Nephron (organoid): Measurements from ENCODE around the gene PROCR.
"Not testable (repeated sequence)": the region's sequence is repeated elsewhere in the genome, so short reads cannot be mapped to it uniquely, and the experiment has no call there.

Experiments
- H3K27ac Mint-ChIP-seq, 3 experiments: 2 replicates each; pipeline ENCODE4 v1.8.0; 2020; ENCODE audit warnings: mixed read lengths in 3 of 3, mild to moderate bottlenecking in 2 of 3, moderate library complexity in 1 of 3
- H3K27me3 Mint-ChIP-seq: 2 replicates; pipeline ENCODE4 v1.8.0; 2021; ENCODE audit warnings: low read depth, mild to moderate bottlenecking, moderate library complexity, mixed read lengths
- H3K36me3 Mint-ChIP-seq: 2 replicates; pipeline ENCODE4 v1.8.0; 2020; ENCODE audit warnings: low read depth, mixed read lengths
- H3K4me1 Mint-ChIP-seq: 2 replicates; pipeline ENCODE4 v1.8.0; 2020; ENCODE audit warnings: mixed read lengths
- H3K4me3 Mint-ChIP-seq, 3 experiments: 2 replicates each; pipeline ENCODE4 v1.8.0; 2020; ENCODE audit warnings: mild to moderate bottlenecking in 3 of 3, mixed read lengths in 3 of 3, moderate library complexity in 2 of 3
- H3K9me3 Mint-ChIP-seq: 2 replicates; pipeline ENCODE4 v1.8.0; 2020; ENCODE audit warnings: mixed read lengths
- TF ChIP-seq, protein P1 (sequence below), 3 experiments: fragments of 200-600 bp; sonication (generic); IDR thresholded peaks; one replicate each; pipeline ENCODE4 v1.5.0; 2021; ENCODE audit warnings: antibody characterized with exemption in 3 of 3; ENCODE audit not compliant: unreplicated experiment in 3 of 3

Gene PROCR

DNA sequence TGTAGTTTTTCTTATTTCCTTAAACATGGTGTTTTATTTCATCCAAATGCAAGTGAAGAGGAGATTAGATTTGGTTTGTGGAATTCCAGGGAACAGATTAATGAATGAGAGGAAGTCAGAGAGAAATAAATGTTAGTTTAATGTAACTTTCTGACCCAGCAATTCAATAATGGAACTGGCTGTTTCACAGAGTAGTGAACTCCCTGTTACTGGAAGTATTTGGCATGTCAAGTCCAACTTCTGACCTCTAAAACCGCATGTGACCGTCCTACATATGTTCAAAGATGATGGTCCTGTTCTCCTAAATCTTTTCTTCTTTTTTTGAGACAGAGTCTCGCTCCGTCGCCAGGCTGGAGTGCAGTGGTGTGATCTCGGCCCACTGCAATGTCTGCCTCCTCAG is 18.7 kb downstream of the PROCR start:
- TF ChIP-seq, protein P1, sequence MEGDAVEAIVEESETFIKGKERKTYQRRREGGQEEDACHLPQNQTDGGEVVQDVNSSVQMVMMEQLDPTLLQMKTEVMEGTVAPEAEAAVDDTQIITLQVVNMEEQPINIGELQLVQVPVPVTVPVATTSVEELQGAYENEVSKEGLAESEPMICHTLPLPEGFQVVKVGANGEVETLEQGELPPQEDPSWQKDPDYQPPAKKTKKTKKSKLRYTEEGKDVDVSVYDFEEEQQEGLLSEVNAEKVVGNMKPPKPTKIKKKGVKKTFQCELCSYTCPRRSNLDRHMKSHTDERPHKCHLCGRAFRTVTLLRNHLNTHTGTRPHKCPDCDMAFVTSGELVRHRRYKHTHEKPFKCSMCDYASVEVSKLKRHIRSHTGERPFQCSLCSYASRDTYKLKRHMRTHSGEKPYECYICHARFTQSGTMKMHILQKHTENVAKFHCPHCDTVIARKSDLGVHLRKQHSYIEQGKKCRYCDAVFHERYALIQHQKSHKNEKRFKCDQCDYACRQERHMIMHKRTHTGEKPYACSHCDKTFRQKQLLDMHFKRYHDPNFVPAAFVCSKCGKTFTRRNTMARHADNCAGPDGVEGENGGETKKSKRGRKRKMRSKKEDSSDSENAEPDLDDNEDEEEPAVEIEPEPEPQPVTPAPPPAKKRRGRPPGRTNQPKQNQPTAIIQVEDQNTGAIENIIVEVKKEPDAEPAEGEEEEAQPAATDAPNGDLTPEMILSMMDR (IDR thresholded peaks at IDR 0.05; ENCODE audit: unreplicated experiment in 3 of 3), result no peak
- Mint-ChIP-seq H3K9me3 (peaks cover 13% of the 10 kb centered on the region), H3K4me3 (no peak overlapping the region), H3K27ac (no peak overlapping the region), H3K27me3 (no peaks in the 10 kb centered on the region), H3K36me3 (peaks cover 14% of the 10 kb centered on the region), H3K4me1 (no peaks in the 10 kb centered on the region)

DNA sequence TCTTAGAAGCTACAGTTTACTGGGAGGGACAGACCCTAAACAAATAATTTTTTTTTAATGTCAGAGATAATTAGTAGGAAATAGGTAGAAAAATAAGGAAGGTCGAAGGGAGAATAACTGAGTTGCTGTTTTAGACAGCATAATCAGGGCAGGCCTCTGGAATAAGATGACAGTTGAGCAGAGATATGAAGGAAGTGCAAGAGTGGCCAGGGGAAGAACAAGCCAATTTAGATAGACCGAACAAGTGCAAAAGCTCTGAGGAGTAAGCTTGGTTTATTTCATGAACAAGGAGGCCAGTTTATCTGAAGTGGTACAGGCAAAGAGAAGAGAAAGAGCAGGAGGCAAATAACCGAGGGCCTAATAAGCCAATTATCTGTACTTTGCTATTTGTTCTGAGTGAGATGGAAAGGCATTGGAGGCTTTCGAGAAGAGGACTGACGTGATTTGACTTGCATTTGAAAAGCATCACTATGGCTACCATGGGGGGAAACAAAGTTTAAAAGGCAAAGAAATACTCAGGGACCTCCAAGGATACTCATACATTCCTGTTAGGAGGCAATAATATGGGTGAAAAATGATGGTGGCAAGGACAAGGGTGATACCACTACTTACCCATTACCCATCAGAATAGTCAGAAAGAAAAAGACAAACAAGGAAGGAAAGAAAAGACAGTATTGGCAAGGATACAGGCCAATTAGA is 19.7 kb downstream of the PROCR start:
- Mint-ChIP-seq H3K9me3 (peaks cover 18% of the 10 kb centered on the region), H3K4me1 (no peaks in the 10 kb centered on the region), H3K27me3 (no peaks in the 10 kb centered on the region), H3K27ac (no peak overlapping the region), H3K4me3 (no peak overlapping the region), H3K36me3 (peaks cover 18% of the 10 kb centered on the region)
- TF ChIP-seq, protein P1 (IDR thresholded peaks at IDR 0.05; ENCODE audit: unreplicated experiment in 3 of 3), result no peak

DNA sequence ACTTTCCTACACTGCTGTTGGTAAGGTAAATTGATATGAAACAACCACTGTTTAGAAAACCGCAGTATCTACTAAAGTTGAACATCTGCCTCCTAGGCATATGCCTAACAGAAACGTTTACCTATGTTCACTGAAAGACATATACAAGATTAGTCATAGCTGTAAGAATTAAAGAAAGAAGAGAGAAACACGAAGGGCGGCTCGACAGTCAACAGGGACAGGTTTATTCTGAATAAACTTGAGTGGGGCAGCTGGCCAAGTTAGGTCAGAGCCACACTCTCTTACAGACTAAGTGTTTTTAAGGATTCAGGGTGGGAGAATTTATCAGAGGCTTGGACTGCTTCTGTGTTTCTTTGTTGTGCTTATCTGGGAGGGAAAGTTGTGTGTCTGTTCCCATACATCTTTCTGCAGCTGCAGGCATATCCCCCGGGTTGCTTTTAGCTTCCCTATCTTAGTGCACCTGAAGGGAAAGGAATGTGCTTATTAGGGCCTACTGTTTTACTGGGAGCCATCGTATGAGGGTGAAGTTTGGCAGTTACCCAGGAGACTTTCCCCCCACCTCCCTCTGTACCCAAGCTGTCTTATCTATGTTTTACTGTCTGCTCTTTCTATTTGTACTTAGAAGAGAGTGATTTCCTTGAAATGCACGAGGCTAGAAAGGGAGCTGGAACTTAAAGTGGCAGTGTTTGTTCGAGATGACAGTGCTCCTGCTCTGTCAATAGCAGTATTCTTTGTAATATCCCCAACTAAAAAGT is 20.4 kb downstream of the PROCR start:
- Mint-ChIP-seq H3K27me3 (no peaks in the 10 kb centered on the region), H3K9me3 (peaks cover 25% of the 10 kb centered on the region), H3K36me3 (peaks cover 25% of the 10 kb centered on the region), H3K4me3 (no peak overlapping the region), H3K4me1 (no peaks in the 10 kb centered on the region), H3K27ac (no peak overlapping the region)
- TF ChIP-seq, protein P1 (IDR thresholded peaks at IDR 0.05; ENCODE audit: unreplicated experiment in 3 of 3), result no peak

DNA sequence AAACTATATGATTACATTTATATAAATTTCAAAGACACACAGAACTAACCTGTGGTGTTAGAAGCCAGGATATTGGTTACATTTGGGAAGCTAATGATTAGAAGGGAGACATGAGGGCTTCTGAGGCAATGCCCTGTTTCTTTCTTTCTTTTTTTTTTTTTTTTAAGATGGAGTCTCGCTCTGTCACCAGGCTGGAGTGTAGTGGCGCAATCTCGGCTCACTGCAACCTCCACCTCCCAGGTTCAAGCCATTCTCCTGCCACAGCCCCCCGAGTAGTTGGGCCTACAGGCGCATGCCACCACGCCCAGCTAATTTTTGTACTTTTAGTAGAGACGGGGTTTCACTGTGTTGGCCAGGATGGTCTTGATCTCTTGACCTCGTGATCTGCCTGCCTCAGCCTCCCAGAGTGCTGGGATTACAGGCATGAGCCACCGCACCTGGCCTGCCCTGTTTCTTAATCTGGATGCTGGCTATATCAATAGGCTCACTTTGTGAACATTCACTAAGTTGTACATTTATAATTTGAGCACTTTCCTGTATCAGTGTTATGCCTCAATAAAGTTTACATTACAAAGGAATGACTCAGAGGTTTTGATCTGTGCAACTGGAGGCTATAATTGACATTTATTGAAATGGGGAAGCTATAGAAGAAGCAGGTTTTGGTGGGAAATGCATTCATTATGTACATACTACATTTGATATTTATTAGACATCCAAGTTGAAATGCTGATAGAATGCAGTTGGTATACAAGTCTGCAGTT is 21.3 kb downstream of the PROCR start:
- not testable (repeated sequence) for H3K27me3 Mint-ChIP-seq, H3K4me3 Mint-ChIP-seq, H3K27ac Mint-ChIP-seq, H3K4me1 Mint-ChIP-seq
- Mint-ChIP-seq H3K36me3 (peaks cover 26% of the 10 kb centered on the region), H3K9me3 (peaks cover 29% of the 10 kb centered on the region)

DNA sequence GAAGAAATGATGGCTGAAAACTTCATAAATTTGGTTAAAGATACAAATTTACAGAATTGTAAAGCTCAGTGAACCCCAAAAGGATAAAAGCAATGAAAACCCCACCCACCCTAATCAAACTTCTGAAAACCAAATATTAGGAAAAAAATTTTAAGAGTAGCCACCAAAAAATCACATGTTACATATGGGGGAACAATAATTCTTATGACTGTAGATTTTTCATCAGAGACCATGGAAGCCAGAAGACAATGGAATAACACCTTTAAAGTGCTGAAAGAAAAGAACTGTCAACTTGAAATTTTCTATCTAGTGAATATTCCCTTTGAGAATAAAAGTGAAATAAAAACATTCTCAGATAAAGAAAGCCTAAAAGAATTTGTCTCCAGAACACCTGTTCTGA is 24.4 kb downstream of the PROCR start:
- H3K4me1 Mint-ChIP-seq, result no peaks in the 10 kb centered on the region
- H3K27ac Mint-ChIP-seq, result no peak overlapping the region
- H3K9me3 Mint-ChIP-seq, result peaks cover 42% of the 10 kb centered on the region
- TF ChIP-seq, protein P1 (IDR thresholded peaks at IDR 0.05; ENCODE audit: unreplicated experiment in 3 of 3), result no peak
- no peaks in the 10 kb centered on the region for H3K27me3 Mint-ChIP-seq
- H3K4me3 Mint-ChIP-seq, result no peak overlapping the region
- H3K36me3 Mint-ChIP-seq, result peaks cover 37% of the 10 kb centered on the region

DNA sequence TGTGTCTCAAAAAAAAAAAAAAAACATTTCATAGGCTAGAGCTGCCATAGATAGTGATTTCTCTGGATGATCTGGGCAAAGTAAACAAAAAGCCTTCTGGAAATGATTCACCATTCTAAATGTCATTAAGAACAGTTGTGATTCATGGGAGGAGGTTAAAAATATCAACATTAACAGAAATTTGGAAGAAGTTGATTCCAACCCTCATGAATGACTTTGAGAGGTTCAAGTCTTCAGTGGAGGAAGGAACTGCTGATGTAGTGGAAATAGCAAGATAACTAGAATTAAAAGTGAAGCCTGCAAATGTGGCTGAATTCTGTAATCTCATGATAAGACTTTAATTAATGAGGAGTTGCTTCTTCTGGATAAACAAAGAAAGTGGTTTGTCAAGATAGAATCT is 27.9 kb downstream of the PROCR start:
- no peak overlapping the region for H3K27ac Mint-ChIP-seq
- H3K36me3 Mint-ChIP-seq, result peaks cover 26% of the 10 kb centered on the region
- no peaks in the 10 kb centered on the region for H3K27me3 Mint-ChIP-seq
- TF ChIP-seq, protein P1 (IDR thresholded peaks at IDR 0.05; ENCODE audit: unreplicated experiment in 3 of 3), result no peak
- no peak overlapping the region for H3K4me3 Mint-ChIP-seq
- H3K9me3 Mint-ChIP-seq, result peaks cover 46% of the 10 kb centered on the region
- H3K4me1 Mint-ChIP-seq, result no peaks in the 10 kb centered on the region
